Activated effector memory CD4-positive, alpha-beta T cell treated with anti-CD3 and anti-CD28 coated beads, Interleukin-2, amount 50 U/mL, for 16 hours (primary cell): ENCODE data around the gene HS1BP3.

ENCODE experiments used
- DNase-seq: peaks from one replicate; pipeline ENCODE4 v3.0.0-alpha.2; 2020

HS1BP3 gene

DNA sequence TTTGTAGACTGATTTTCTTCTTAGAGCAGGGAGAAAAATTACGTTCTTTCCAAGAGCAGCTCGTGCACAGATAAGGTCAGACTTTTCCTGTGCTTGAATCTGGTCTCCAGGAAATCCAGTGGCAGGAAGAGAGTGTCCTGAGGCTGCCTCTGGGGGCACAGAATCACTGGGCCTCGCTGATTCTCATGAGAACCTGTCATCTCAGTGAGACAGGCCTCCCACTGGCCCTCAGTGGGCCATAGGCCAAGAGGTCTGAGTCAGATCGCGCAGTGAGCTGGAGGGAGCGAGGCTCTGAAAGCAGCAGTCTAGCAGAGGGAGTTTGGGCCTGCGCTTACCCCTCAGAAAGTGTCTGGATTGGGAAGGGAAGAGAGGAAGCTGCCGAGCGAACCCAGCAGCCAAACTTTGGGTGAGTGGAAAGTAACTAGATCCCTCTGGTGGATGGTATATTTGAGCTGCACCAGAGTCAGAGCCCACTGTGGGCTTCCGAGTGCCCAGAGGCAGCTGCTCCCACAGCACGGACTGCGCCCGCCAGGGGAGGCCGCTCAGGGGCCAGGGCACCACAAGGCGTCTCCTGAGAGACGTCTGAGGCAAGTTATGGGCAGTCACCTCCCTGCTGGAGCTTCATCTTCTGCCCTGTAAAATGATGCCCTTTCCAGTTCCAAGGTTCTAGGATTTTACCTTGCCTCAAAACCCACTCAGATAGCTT, 24.2 kb upstream of the HS1BP3 start:
- no peak for DNase-seq

DNA sequence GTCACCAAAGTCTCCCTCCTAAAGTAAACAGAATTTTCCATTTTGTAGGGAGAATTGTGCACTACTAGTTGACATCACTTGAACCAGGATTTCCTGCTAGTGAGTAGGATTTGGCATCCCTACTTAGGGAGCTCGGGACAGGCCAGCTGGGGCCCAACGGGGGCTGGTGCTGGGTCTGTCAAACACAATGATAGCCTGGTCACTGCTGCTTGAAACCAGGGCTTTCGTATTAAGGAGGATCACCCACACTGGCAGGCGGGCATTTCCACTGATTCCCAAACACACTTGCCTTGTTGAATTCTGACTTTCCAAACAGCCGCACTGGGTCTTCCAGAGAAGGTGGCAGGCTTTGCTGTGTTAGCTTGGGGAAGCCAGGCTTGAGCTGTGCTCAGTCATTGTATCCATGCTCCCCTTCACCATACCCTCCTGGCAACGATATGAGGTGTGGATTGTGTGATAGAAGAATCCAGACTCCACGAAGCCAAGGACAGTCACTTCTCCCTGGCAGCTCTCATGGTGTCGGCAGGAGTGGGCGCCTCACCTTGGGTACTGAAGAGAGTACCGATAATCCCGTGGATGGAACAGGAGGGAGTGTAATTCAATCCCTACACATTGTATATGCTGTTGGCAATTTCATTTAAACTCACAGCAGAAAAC, 23.5 kb upstream of the HS1BP3 start:
- DNase-seq = no peak

DNA sequence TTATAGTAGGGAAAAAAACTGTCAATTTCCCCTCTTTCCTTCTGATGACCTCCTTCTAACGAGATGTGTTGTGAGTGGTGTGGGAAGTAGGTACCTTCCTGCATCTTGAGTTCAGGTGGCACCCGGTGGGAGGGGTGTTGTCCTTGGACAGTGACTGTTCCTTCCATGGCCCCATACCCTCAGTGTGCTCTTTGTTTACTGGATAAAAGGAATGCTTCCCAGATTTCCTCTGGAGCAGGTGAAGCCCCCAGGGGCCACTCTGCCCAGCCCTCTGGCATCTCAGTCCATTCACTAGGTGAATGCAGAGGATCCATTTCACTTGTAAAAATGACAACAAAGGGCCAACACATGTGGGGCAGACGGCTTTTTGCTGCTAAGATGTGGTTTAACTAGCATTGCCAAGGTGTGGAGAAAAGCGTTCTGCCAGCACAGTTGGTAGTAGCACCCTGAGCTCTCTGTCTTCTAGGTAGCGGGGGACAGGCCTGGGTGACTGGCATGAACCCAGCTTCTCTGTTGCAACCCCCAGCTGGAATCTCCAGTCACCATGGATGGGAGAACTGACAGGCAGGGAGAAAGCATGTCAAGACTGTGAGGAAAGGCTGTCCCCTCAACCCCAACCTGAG, 22.9 kb upstream of the HS1BP3 start:
- no peak for DNase-seq

DNA sequence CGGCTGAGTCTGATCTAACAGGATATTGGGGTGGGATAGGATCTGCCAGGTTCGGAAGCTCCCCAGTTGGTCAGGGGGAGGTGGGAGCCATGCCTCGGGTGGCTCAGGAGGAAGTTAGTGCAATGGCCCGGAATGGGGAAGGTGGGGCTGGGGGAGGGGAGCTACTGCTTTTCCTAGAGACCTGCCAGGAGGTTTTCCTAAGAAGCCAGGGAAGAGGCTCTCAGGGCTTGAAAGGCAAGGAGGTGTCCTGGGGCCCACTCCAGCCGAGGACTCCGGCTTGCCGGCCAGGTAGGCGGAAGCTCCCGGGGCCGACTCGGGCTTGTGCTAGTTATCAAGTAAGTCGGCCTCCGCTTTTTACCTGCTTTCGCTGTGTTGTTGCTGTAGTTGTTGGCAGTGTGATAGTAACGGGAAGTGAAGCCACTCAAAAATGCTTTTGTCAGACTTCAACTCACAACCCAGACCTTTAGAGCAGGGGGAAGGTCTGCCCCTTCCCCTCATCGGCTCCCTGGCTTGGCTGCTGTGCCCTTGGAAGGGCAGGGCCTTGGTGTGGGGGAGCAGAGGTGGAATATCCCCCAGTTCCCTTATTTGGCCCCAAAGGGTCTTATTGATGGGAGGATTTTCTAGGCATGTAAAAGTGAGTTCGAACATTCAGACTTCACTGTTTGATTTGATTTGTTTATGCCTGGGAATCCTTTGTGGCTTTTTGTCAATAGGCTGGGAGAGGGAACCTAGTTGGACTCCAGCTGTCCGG, 21.5 kb upstream of the HS1BP3 start:
- DNase-seq = no peak

DNA sequence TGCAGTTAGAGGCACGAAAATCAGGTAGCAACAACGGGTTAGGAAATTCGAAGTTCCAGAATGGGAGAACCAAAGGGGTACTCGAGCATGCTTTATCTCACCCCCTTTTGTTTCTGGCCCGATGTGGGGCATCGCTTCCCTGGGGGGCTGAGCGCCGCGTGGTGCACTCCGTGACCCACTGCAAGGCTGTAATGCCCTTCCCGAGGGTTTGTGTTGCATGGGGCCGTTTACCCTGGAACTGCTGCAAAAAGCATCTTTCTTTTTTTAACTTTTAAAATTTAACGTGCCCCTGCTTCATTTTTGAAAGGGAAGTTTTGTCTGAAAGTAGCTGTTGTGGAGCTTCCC, 20.8 kb upstream of the HS1BP3 start:
- no peak for DNase-seq

DNA sequence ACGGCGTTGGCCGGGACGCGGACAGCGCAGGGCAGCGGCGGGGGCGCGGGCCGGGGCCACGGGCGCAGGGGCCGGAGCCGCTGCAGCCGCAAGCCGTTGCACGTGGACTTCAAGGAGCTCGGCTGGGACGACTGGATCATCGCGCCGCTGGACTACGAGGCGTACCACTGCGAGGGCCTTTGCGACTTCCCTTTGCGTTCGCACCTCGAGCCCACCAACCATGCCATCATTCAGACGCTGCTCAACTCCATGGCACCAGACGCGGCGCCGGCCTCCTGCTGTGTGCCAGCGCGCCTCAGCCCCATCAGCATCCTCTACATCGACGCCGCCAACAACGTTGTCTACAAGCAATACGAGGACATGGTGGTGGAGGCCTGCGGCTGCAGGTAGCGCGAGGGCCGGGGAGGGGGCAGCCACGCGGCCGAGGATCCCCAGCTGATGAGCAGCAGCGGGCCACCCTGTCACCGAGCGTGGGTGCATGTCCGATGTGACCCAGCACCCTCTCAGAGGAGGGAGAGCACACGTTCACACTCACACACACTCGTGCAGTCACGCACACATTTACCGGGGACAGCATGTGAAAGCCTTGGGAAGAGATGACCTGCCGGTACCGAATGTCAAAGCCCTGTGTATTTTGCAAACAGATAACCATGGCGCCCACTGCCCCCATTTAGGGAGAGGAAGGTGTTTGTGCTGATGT, 20.3 kb upstream of the HS1BP3 start:
- no peak for DNase-seq

DNA sequence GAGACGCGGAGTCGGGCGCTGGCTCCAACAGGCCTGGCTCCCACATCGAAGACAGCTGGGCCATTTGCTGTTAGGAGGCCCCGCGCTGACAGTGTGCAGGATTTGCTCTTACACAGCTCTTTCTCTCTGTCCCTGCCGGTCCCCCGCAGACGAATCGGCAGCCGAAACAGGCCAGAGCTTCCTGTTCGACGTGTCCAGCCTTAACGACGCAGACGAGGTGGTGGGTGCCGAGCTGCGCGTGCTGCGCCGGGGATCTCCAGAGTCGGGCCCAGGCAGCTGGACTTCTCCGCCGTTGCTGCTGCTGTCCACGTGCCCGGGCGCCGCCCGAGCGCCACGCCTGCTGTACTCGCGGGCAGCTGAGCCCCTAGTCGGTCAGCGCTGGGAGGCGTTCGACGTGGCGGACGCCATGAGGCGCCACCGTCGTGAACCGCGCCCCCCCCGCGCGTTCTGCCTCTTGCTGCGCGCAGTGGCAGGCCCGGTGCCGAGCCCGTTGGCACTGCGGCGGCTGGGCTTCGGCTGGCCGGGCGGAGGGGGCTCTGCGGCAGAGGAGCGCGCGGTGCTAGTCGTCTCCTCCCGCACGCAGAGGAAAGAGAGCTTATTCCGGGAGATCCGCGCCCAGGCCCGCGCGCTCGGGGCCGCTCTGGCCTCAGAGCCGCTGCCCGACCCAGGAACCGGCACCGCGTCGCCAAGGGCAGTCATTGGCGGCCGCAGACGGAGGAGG, 19.6 kb upstream of the HS1BP3 start:
- DNase-seq = no peak

DNA sequence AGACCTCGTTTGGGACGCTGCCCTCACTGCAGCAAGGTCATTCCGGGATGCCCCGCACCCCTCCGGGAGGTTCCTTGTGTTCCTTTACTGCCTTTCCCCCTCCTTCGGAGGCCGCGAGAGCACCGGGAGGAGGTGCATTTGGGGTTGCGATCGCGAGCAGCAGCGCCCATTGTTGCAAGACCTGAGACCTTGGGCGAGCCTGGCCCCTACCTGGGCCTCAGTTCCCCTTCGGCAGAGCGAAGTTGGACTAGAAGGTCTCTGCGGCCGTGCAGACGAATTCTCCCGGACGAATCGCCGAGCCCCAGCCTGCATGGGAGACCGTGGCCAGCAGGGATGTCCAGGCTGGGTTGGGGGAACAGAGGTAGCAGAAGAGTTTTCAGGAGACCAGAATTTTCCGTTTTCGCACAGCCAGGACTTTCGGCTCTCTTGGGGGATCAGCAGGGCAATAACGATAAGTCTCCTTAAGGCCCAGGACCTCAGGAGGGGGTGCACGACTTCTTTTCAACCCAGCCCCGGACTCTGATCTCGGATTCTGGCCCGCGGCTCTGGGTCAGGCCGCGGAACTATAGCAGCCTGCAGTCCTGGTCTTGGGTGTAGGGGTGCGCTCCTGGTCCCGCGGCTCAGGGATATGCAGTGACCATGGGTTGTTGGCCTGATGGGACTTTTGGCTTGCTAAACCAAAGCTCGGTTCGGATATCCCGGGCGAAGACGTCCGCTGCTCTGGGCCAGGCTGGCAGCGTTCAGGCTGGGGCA, 18.8 kb upstream of the HS1BP3 start:
- DNase-seq = no peak

DNA sequence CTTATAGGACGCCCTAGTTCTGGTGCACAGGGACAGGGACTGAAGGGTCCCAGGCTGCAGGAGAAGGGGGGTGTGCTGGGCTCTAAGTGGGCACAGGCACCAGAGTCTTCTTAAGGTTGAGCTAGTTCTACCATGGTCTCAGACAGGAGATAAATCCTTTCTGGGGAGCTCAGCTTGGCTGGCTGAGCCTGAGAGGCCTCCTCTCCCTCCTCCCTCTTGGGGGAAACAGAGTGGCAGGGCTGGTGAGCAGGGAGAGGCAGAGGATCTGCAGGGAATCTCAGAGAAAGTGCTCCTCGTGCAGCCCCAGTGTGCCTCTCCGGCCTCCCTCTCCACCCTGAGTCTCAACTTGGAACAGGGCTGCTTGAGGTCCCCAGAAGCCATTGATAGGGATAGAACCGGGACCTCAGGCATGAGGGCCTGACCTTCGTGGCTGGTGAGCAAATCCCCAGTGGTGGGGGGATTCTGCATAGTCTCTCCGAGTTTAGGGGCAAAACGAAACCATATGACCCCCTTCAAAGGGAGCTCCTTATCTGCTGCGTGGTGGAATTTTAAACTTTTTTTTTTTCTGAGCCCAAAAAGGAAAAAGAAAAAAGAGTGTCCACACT, 18.1 kb upstream of the HS1BP3 start:
- DNase-seq = no peak

DNA sequence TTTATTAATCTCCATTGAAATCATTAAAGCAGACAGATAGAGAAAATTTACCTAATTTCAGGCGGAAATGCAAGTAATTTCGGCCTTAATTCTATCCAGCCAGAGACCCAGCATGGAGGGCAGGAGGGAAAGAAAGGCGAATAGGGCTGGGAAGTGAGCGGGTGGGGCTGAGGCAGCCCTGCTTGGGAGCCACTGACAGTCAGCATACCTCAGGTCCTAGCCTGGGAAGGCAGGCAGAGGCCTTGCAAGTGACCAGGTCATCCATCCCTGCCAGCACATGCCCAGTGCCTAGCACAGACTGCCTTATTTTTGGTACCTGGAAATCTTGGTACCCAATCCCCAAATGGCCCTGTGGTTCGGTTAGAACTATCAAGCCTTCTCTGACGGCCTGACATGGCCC, 17.6 kb upstream of the HS1BP3 start:
- no peak for DNase-seq

DNA sequence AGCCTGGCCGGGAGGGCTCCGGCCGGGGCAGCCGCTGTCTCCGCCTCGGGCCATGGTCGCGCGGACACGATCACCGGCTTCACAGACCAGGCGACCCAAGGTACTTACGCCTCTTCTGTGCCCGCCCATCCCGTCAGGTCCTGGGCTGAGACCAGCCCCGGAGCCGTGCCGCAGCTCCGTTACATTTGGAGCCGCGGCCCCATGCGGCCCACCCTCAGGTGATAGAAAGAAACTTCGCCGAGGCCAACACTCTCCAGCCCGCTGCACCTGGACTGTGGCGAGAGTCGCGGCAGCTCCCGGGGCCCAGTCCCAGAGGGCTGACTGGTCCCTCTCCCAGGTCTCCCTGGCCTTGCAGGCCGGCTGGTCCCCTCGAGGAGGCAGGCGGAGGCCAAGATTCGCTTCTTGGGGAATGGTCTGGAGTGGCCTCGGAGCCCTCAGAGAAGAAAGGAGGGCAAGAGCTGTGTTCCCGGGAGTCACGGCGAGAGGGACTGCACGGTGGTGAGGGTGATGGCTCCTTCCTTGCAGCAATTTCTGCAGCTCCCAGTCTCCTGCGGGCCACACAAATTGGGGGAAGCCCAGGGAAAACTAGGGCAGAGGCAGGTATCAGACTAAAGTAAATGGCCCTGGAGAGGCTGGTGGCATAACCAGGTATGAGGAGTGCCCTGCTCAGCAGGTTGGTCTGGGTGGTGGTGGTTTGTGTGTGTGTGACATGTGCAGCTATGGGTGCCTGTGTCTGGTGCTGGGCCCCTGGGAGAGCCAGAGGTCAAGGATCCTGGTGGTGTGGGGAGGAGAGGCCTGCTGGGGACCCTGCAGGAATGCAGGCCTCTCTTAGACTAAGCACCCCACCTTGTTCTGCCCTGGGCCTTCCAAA, 16.9 kb upstream of the HS1BP3 start:
- DNase-seq = peak; percentile 60

DNA sequence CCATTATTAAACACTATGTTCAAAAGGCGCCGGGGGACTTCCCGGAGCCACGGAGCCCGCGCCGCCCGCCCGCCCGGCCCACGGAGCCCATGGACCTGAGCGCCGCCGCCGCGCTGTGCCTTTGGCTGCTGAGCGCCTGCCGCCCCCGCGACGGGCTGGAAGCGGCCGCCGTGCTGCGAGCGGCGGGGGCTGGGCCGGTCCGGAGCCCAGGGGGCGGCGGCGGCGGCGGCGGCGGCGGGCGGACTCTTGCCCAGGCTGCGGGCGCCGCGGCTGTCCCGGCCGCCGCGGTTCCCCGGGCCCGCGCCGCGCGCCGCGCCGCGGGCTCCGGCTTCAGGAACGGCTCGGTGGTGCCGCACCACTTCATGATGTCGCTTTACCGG, 16.2 kb upstream of the HS1BP3 start:
- no peak for DNase-seq

DNA sequence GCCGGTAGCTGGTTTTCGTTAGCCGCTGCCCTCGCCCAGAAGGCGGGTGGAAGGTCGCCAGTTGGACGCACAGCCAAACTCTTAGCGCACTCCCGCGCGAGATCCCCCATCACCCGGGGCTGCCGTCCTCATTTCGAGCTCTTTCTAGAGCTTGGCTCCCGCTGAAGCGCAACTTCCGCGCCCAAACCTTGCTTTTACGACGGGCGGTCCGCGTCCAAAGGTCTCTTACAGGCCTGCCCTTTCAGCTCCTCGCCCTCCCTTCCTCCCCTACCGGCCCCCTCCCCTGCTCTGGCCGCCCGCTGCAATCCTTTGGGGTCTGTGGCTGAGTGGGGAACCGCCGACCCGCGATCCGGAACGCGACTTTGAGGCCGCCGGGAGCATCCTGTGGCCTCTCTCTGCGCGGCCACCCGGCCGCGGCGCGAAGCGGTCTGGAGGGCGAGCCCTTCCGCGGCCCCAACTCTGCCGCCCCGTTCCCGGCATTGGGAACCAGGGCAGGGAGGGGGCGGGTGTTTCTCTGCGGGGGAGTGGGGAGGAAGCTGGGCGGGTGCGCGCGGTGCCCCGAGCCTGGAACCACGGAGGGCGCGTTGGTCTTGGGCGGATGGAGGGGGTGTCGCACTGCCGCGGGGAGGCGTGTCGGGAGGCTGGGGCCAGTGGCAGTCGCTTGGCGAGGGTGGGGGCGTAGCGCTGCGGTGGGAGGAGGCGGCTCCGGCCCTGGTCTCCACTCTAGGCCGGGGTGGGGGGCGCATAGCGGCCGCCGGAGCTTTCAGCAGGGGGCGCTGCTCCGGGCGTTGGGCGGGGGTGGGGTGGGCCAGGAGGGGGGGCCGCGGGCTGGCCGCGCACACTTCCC, 15.6 kb upstream of the HS1BP3 start, which contains the start of gene GDF7:
TSS of gene GDF7 (plus strand) at position 841 of the 847 bp plus-strand sequence. CDS start 96 bp downstream, outside the sequence.
- peak; percentile 68 for DNase-seq

DNA sequence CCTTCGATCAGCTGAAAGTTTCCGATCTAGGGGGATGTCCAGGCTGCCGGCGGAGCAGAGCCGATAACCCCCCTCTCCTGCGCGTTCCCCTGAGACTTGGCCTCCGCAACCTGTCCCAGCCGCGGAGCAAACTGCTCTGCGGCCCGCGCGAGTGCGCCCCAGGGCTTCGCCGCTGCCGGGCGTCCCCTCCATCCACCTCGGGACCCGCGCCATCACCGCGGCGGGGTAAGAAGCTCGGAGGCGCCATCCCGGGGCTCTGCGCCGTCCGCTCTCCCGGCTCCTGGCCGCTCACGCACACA, 15.1 kb upstream of the HS1BP3 start:
- no peak for DNase-seq

DNA sequence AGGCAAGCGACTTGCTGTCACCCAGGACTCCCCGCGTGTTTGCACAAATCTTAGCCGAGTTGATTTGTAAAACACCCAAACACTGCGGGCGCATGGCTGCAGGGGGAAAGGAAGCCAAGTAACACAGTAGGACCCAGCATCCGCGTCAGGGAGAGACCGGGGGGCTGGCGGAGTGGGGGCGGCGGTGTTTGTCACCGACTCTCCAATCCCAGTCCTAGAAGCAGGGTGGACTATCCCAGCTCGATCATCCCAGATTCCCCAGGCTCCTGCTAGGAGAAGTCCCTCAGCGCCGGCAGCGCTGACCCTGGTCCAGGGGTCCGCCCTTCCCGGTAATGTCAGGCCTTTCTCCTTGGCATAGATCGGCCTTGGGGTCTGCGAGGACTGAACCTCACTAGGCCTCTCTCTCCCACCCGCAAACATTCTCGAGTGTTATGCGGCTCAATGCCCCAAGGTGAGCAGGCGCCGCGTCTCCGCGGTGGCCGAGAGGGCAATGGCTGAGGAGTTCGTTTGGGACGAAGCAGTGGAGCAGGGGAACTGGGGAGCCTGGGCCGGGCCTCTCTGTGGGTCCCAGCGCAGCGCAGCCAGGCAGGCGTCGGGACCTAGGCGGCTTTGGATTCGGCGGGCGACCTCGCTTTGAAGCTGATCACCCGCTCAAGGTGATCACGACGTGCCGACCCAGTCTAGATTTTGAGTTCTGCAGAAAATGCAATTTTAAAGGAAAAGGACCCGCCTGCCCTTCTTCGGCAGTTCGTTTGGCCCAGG, 14.5 kb upstream of the HS1BP3 start:
- peak; percentile 63 for DNase-seq

DNA sequence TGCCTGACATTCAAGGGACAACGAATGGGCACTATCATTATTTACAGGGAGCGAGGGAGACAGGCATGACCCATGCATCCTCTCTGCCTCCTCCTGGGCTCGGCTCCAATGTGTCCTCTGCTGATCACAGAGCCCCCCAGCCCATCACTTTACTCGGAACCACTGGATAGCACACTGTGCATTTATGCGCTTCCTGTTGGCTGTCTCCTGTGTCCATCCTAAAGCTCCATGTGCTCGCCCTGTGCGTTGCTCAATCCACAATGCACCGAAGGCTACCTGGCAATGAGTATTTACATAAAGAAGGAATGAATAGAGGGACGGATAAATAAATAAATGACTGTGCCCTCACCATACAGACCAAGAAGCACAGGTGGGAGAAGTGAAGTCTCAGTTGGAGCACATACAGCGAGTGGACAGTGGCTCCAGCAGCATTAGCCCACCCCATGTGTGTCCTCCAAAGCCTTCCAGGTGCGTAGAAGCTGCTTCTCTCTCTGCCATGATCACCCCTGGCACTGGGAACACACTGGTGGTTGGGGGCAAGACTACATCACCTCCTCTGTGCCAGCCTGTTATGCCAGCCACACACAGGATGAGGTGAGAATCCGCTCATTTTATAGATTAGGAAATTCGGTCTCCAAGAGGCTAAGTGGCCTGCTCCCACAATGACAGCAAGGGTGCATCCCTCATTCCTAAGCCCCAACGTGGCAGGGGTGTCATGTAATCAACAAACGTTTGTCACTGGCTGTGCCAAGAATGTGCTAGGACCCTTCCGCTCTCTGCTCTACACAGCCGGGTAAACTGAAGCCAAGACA, 13.7 kb upstream of the HS1BP3 start:
- DNase-seq = peak; percentile 46

DNA sequence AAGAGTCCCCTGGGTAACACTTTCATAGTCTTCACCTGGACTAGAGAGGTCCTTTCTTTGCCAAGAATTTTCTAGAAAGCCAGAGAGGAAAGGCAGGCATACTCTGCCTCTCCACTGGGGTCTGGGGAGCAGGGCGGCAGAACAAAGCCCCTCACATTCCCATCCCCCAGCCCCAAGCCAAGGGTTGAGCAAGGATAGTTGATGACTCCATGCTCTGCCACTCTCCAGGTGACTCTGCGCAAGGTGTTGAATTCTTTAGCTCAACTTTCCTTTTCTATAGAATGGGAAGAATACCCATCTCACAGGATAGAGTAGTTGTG, 13.1 kb upstream of the HS1BP3 start:
- no peak for DNase-seq
